Bone marrow (tissue), 2 donors: Measurements from ENCODE around the gene CMC2.

Source experiments
- DNase-seq, 2 donors: peaks; one replicate each; lab custom pipeline; 2025; lab: John Stamatoyannopoulos, UW

CMC2 gene

GRCh38 chr16:80931801-80932707 is 74.6 kb downstream of the CMC2 start:
- peak in 1 of 2 donors; percentile 2 for DNase-seq

- peak in 1 of 2 donors; percentile 12 for DNase-seq
Measured at GRCh38 chr16:80924372-80924978, 82.2 kb downstream of the CMC2 start.

GRCh38 chr16:80923356-80923755 is 83.3 kb downstream of the CMC2 start:
- DNase-seq = no peak
